Hepatocyte (in vitro differentiated cells): ENCODE results near the gene RASGRF1. TPM values are rescaled to one million over a fixed set of nuclear protein-coding genes. Genes with fewer than 3 reads are reported as not detected.

Source experiments
- DNase-seq: peaks from one replicate; pipeline ENCODE4 v3.0.0-alpha.2; 2016; ENCODE audit warnings: low spot score
- H2AFZ ChIP-seq: fragments of 200-600 bp; sonication (generic); 2 replicates; pipeline ENCODE4 v1.6.0; 2016; ENCODE audit warnings: antibody characterized with exemption, mild to moderate bottlenecking
- H3K27ac ChIP-seq: fragments of 200-600 bp; sonication (generic); 2 replicates; pipeline ENCODE4 v1.5.1; 2016; ENCODE audit warnings: mild to moderate bottlenecking
- H3K27me3 ChIP-seq: fragments of 200-600 bp; sonication (generic); 2 replicates; pipeline ENCODE4 v1.6.1; 2016
- H3K36me3 ChIP-seq: fragments of 200-600 bp; sonication (generic); replicated peaks from 2 replicates; pipeline ENCODE4 v1.5.1; 2016; ENCODE audit warnings: low read depth; ENCODE audit not compliant: insufficient read depth
- H3K4me1 ChIP-seq: fragments of 200-600 bp; sonication (generic); 2 replicates; pipeline ENCODE4 v1.5.1; 2016; ENCODE audit warnings: mild to moderate bottlenecking, moderate library complexity; ENCODE audit not compliant: insufficient read depth
- H3K4me2 ChIP-seq: fragments of 200-600 bp; sonication (generic); 2 replicates; pipeline ENCODE4 v1.6.0; 2016
- H3K4me3 ChIP-seq: fragments of 200-600 bp; sonication (generic); 2 replicates; pipeline ENCODE4 v1.5.1; 2016; ENCODE audit warnings: mild to moderate bottlenecking
- H3K79me2 ChIP-seq: fragments of 200-600 bp; sonication (generic); 2 replicates; pipeline ENCODE4 v1.6.0; 2017; ENCODE audit warnings: mild to moderate bottlenecking
- H3K9me2 ChIP-seq: fragments of 200-600 bp; sonication (generic); replicated peaks from 2 replicates; pipeline ENCODE4 v1.6.0; 2017; ENCODE audit warnings: mild to moderate bottlenecking; ENCODE audit not compliant: insufficient read depth
- H3K9me3 ChIP-seq: fragments of 200-600 bp; sonication (generic); 2 replicates; pipeline ENCODE4 v1.5.1; 2016; ENCODE audit warnings: low read depth, mild to moderate bottlenecking
- H4K20me1 ChIP-seq: fragments of 200-600 bp; sonication (generic); 2 replicates; pipeline ENCODE4 v1.6.0; 2016; ENCODE audit warnings: mild to moderate bottlenecking; ENCODE audit not compliant: insufficient read depth, poor library complexity, severe bottlenecking
- EZH2 ChIP-seq: fragments of 200-600 bp; sonication (generic); IDR thresholded peaks from 2 replicates; pipeline ENCODE4 v1.6.1; 2016; ENCODE audit warnings: antibody characterized with exemption, mild to moderate bottlenecking, borderline replicate concordance
- EZH2phosphoT487 ChIP-seq: fragments of 200-600 bp; sonication (generic); IDR thresholded peaks from one replicate; pipeline ENCODE4 v1.6.1; 2018; ENCODE audit warnings: antibody characterized with exemption, mild to moderate bottlenecking, low read depth, moderate library complexity; ENCODE audit not compliant: unreplicated experiment, severe bottlenecking
- WGBS: methylation state at CpG from one replicate; pipeline ENCODE4 v1.1.6; 2016; ENCODE audit warnings: low lambda C conversion rate; ENCODE audit errors: missing lambda C conversion rate; 5-methylcytosine and 5-hydroxymethylcytosine counted together
- polyA plus RNA-seq: library from polyadenylated mRNA; unstranded; fragments of >200 nt; fragmentation: Nextera tagmentation; extraction: Ambion mirVana; gene quantifications from 2 replicates; pipeline ENCODE4 v1.2.1, GENCODE V29; 2016
- total RNA-seq: library from RNA; depleted of rRNA; stranded (reverse); fragments of >200 nt; gene quantifications from 2 replicates; pipeline ENCODE4 v1.2.3, GENCODE V29; 2014
- TF ChIP-seq, protein P1 (sequence below): fragments of 200-600 bp; sonication (generic); IDR thresholded peaks from 2 replicates; pipeline ENCODE4 v1.5.1; 2016; ENCODE audit warnings: antibody characterized with exemption, mild to moderate bottlenecking; ENCODE audit not compliant: poor library complexity

Gene RASGRF1
- total and polyA plus RNA-seq, 2 experiments from 2014 or later = 0.52 to 1.5 TPM

DNA sequence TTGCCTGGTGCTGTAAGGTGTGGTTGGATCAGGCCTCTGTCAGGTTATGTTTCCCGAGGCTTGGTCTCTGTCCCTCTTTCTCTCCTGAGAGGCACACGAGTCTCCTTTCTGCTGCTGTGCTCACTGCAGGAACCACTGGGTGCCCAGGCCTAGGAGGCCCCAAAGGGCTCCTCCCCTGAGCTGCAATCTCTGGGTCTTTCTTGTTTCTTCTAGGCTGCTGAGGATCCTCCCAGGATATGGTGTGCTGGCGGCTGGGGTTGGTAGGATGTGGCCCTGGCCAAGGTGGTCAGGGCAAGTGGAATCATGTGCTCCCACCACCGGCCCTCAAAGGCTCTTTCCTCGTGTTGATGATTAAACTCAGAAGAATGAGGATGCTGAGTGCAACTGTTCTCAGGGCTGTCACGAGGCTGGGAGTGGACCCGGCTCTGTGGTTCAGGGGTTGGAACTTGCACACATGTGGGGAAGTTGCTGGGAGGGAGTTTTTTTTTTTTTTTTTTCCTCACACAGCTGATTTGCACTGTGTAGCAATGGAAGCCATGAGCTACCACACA is 102.1 kb downstream of the RASGRF1 start:
- no peak overlapping the region for H2AFZ ChIP-seq
- TF ChIP-seq EZH2phosphoT487 = no peak
- TF ChIP-seq, protein P1, sequence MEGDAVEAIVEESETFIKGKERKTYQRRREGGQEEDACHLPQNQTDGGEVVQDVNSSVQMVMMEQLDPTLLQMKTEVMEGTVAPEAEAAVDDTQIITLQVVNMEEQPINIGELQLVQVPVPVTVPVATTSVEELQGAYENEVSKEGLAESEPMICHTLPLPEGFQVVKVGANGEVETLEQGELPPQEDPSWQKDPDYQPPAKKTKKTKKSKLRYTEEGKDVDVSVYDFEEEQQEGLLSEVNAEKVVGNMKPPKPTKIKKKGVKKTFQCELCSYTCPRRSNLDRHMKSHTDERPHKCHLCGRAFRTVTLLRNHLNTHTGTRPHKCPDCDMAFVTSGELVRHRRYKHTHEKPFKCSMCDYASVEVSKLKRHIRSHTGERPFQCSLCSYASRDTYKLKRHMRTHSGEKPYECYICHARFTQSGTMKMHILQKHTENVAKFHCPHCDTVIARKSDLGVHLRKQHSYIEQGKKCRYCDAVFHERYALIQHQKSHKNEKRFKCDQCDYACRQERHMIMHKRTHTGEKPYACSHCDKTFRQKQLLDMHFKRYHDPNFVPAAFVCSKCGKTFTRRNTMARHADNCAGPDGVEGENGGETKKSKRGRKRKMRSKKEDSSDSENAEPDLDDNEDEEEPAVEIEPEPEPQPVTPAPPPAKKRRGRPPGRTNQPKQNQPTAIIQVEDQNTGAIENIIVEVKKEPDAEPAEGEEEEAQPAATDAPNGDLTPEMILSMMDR = no peak
- 39% methylated on average over 7 of the region's 7 CpGs for WGBS

DNA sequence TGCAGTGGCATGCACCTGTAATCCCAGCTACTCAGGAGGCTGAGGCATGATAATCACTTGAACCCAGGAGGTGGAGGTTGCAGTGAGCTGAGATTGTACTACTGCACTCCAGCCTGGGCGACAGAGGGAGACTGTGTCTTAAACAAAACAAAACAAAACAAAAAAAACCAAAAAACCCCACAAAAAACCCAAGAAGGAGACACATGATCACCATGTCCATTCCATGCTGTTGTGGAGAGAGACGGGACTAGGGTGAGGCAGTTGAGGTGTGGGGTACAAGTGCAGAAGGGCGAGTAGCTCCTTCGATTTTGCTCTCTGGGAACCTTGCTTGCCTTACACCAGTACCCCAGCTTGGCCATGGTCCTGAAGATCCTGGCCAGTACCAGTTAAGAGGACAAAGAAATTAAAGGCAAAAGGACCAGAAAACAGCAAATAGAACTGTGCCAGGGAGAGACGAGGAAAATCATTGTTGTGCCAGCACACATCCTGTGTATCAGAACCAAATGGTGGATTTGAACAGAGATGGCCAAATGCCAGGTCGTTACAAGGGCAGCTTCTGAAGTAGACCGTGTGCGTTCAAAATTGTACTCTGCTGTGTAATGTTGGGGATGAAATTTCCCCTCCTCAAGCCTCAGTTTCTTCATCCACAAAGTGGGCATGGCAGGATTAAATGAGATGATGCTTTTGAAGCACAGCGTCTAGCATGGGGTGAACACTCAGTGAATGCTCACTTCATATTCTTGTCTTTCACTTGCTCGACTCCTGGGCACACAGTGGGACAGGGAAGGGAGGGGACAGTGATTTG is 102.8 kb downstream of the RASGRF1 start:
- no peak for DNase-seq
- Histone ChIP-seq H4K20me1 (no peaks in the 10 kb centered on the region), H2AFZ (no peak overlapping the region), H3K4me2 (no peak overlapping the region), H3K9me2 (no peaks in the 10 kb centered on the region), H3K4me1 (peaks cover 28% of the 10 kb centered on the region), H3K79me2 (no peaks in the 10 kb centered on the region), H3K27ac (peak overlapping the region; percentile 90), H3K9me3 (no peaks in the 10 kb centered on the region), H3K27me3 (no peaks in the 10 kb centered on the region), H3K4me3 (no peak overlapping the region), H3K36me3 (no peaks in the 10 kb centered on the region)
- WGBS = 93% methylated on average over 10 of the region's 10 CpGs
- TF ChIP-seq, protein P1 = no peak

More for the DNA sequence above, 102.1 kb downstream of the RASGRF1 start:
- H3K79me2 ChIP-seq = no peaks in the 10 kb centered on the region
- H3K9me2 ChIP-seq = no peaks in the 10 kb centered on the region
- peak; percentile 94 for DNase-seq
- peaks cover 30% of the 10 kb centered on the region for H3K4me1 ChIP-seq
- peak overlapping the region; percentile 90 for H3K27ac ChIP-seq
- no peak overlapping the region for H3K4me2 ChIP-seq
- no peaks in the 10 kb centered on the region for H4K20me1 ChIP-seq
- H3K9me3 ChIP-seq = no peaks in the 10 kb centered on the region
- H3K4me3 ChIP-seq = no peak overlapping the region
- H3K27me3 ChIP-seq = no peaks in the 10 kb centered on the region
- no peaks in the 10 kb centered on the region for H3K36me3 ChIP-seq

DNA sequence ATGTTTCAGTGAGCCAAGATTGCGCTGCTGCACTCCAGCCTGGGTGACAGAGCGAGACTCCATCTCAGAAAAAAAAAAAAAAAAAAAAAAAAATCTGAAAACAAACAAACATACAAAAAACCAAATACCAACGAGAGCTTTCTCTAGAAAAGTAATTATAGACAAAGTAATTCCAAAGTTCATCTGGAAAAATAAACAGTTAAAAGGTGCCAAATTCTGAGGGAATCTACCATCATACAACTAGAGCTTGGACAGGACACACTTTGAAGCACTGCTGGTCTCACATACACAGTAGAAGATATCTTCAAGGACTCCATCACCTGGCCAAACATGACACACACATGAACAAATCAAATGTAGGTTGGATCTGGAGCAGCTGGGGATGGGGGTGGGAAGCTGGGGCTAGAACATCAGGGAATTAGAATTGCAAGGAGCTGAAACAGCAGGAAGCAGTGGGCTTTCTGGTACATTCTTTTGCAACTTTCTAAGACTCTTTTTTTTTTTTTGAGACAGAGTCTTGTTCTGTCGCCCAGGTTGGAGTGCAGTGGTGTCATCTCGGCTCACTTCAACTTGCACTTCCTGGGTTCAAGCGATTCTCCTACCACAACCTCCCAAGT is 104.6 kb downstream of the RASGRF1 start:
- WGBS = 83% methylated on average over 6 of the region's 6 CpGs
- no peaks in the 10 kb centered on the region for H3K27me3 ChIP-seq
- no peak for TF ChIP-seq EZH2phosphoT487
- TF ChIP-seq, protein P1 = no peak
- TF ChIP-seq EZH2 = no peak
- H4K20me1 ChIP-seq = no peaks in the 10 kb centered on the region
- H3K4me3 ChIP-seq = no peak overlapping the region
- no peak for DNase-seq
- H3K9me3 ChIP-seq = no peaks in the 10 kb centered on the region
- H2AFZ ChIP-seq = no peak overlapping the region
- H3K27ac ChIP-seq = no peak overlapping the region
- H3K36me3 ChIP-seq = no peaks in the 10 kb centered on the region
- H3K4me2 ChIP-seq = no peak overlapping the region
- H3K9me2 ChIP-seq = no peaks in the 10 kb centered on the region
- H3K79me2 ChIP-seq = no peaks in the 10 kb centered on the region
- peaks cover 21% of the 10 kb centered on the region for H3K4me1 ChIP-seq
